Neural cell (in vitro differentiated cells): Measurements from ENCODE around the gene MGLL. TPM values are rescaled to one million over a fixed set of nuclear protein-coding genes. Genes with fewer than 3 reads are reported as not detected.

Experiments used
- H2AFZ ChIP-seq: fragments of 200-600, 300-800 bp; sonication (generic), shearing (Covaris generic); 2 replicates; pipeline ENCODE4 v1.6.0; 2014; ENCODE audit warnings: low read depth, mild to moderate bottlenecking, antibody characterized with exemption, low read length, moderate library complexity
- H3F3A ChIP-seq: fragments of 200-600 bp; shearing (Covaris generic); 2 replicates; pipeline ENCODE4 v1.6.1; 2016; ENCODE audit warnings: mild to moderate bottlenecking, moderate library complexity, mixed read lengths, antibody characterized with exemption, low read length; ENCODE audit not compliant: insufficient read depth, poor library complexity, severe bottlenecking
- H3K27ac ChIP-seq: fragments of 200-600, 300-800 bp; sonication (generic), shearing (Covaris generic); 2 replicates; pipeline ENCODE4 v1.5.1; 2014; ENCODE audit warnings: mild to moderate bottlenecking, low read length, moderate library complexity
- H3K27me3 ChIP-seq: fragments of 300-800, 200-600 bp; sonication (generic), shearing (Covaris generic); 2 replicates; pipeline ENCODE4 v1.6.0; 2014; ENCODE audit warnings: mild to moderate bottlenecking, low read depth, low read length, moderate library complexity; ENCODE audit not compliant: insufficient read depth
- H3K36me3 ChIP-seq: fragments of 300-800, 200-600 bp; sonication (generic), shearing (Covaris generic); 2 replicates; pipeline ENCODE4 v1.5.1; 2014; ENCODE audit warnings: mild to moderate bottlenecking, antibody characterized with exemption, low read length, moderate library complexity; ENCODE audit not compliant: insufficient read depth
- H3K4me2 ChIP-seq: fragments of 300-800, 200-600 bp; sonication (generic), shearing (Covaris generic); 2 replicates; pipeline ENCODE4 v1.6.0; 2014; ENCODE audit warnings: mild to moderate bottlenecking, low read length
- H3K4me3 ChIP-seq: fragments of 300-800, 200-600 bp; sonication (generic), shearing (Covaris generic); 2 replicates; pipeline ENCODE4 v1.5.1; 2014; ENCODE audit warnings: mild to moderate bottlenecking, low read length, moderate library complexity
- H3K79me2 ChIP-seq: fragments of 200-600 bp; shearing (Covaris generic); replicated peaks from 2 replicates; pipeline ENCODE4 v1.6.0; 2014; ENCODE audit warnings: mild to moderate bottlenecking, low read length, moderate library complexity; ENCODE audit not compliant: insufficient read depth
- H3K9ac ChIP-seq: fragments of 300-800, 200-600 bp; sonication (generic), shearing (Covaris generic); 2 replicates; pipeline ENCODE4 v1.6.1; 2016; ENCODE audit warnings: mild to moderate bottlenecking, low read length, mixed read lengths
- H3K9me2 ChIP-seq: fragments of 200-600 bp; shearing (Covaris generic); 2 replicates; pipeline ENCODE4 v1.6.1; 2016; ENCODE audit warnings: mild to moderate bottlenecking, low read length, mixed read lengths; ENCODE audit not compliant: insufficient read depth
- H3K9me3 ChIP-seq: fragments of 200-600, 300-800 bp; sonication (generic), shearing (Covaris generic); 2 replicates; pipeline ENCODE4 v1.6.1; 2016; ENCODE audit warnings: mild to moderate bottlenecking, mixed run types, low read length, moderate library complexity, mixed read lengths
- H4K20me1 ChIP-seq: fragments of 200-600 bp; shearing (Covaris generic); 2 replicates; pipeline ENCODE4 v1.6.1; 2016; ENCODE audit warnings: mild to moderate bottlenecking, mixed run types; ENCODE audit not compliant: insufficient read depth
- CTCF ChIP-seq: fragments of 450-650 bp; IDR thresholded peaks from 2 replicates; pipeline ENCODE4 v1.5.1; 2014; ENCODE audit warnings: antibody characterized with exemption, mild to moderate bottlenecking, moderate library complexity; ENCODE audit not compliant: poor library complexity, severe bottlenecking
- EP300 ChIP-seq: fragments of 450-650 bp; conservative IDR thresholded peaks from 2 replicates; pipeline ENCODE4 v1.6.1; 2014; ENCODE audit warnings: antibody characterized with exemption, mild to moderate bottlenecking, moderate library complexity; ENCODE audit not compliant: poor library complexity, severe bottlenecking
- EZH2 ChIP-seq: fragments of 200-600, 300-800 bp; shearing (Covaris generic), sonication (generic); IDR thresholded peaks from 2 replicates; pipeline ENCODE4 v1.6.1; 2014; ENCODE audit warnings: antibody characterized with exemption, low read length, borderline replicate concordance, mild to moderate bottlenecking; ENCODE audit not compliant: insufficient read depth, poor library complexity, severe bottlenecking
- MXI1 ChIP-seq: fragments of 450-650 bp; conservative IDR thresholded peaks from 2 replicates; pipeline ENCODE4 v1.6.1; 2014; ENCODE audit warnings: antibody characterized with exemption, mild to moderate bottlenecking; ENCODE audit not compliant: poor library complexity, severe bottlenecking
- POLR2AphosphoS5 ChIP-seq: IDR thresholded peaks from 2 replicates; pipeline ENCODE4 v1.6.1; 2012
- RAD21 ChIP-seq: fragments of 450-650 bp; conservative IDR thresholded peaks from 2 replicates; pipeline ENCODE4 v1.6.1; 2014; ENCODE audit warnings: antibody characterized with exemption, mild to moderate bottlenecking, moderate library complexity
- REST ChIP-seq: IDR thresholded peaks from 2 replicates; pipeline ENCODE4 v1.6.1; 2012; ENCODE audit warnings: borderline replicate concordance
- SMC3 ChIP-seq: fragments of 450-650 bp; conservative IDR thresholded peaks from 2 replicates; pipeline ENCODE4 v1.6.1; 2014; ENCODE audit warnings: antibody characterized with exemption, mild to moderate bottlenecking, moderate library complexity; ENCODE audit not compliant: poor library complexity
- TAF1 ChIP-seq: IDR thresholded peaks from 2 replicates; pipeline ENCODE4 v1.6.1; 2012; ENCODE audit warnings: low read depth
- polyA plus RNA-seq: library from polyadenylated mRNA; depleted of rRNA; stranded (reverse); fragments of >200 nt; gene quantifications from 2 replicates; pipeline ENCODE4 v1.2.3, GENCODE V29; 2014

Gene MGLL
- polyA plus RNA-seq, 1 donor from 2014 or later: 2.0 TPM

- H3F3A ChIP-seq: no peaks in the 10 kb centered on the region
- H3K9me3 ChIP-seq: no peaks in the 10 kb centered on the region
- TF ChIP-seq RAD21: no peak
- TF ChIP-seq EP300: no peak
- no peak for TF ChIP-seq EZH2
- TF ChIP-seq REST: no peak
- no peak for TF ChIP-seq CTCF
- no peak for TF ChIP-seq POLR2AphosphoS5
- TF ChIP-seq TAF1: no peak
- no peak for TF ChIP-seq SMC3
- TF ChIP-seq MXI1: no peak
- no peak overlapping the region for H3K4me2 ChIP-seq
- H3K9ac ChIP-seq: no peak overlapping the region
- no peaks in the 10 kb centered on the region for H4K20me1 ChIP-seq
- H3K9me2 ChIP-seq: no peaks in the 10 kb centered on the region
- no peak overlapping the region for H3K27ac ChIP-seq
- no peak overlapping the region for H3K4me3 ChIP-seq
- H3K27me3 ChIP-seq: no peaks in the 10 kb centered on the region
- H3K79me2 ChIP-seq: no peaks in the 10 kb centered on the region
- H3K36me3 ChIP-seq: no peaks in the 10 kb centered on the region
- H2AFZ ChIP-seq: no peak overlapping the region
Measured at GRCh38 chr3:127792541-127793292, 29.6 kb downstream of the MGLL start.

GRCh38 chr3:127791221-127791913 is 30.9 kb downstream of the MGLL start:
- no peaks in the 10 kb centered on the region for H3K9me3 ChIP-seq
- H3K4me3 ChIP-seq: no peak overlapping the region
- H2AFZ ChIP-seq: no peak overlapping the region
- TF ChIP-seq RAD21: no peak
- TF ChIP-seq POLR2AphosphoS5: no peak
- no peak for TF ChIP-seq SMC3
- no peak for TF ChIP-seq REST
- TF ChIP-seq MXI1: no peak
- TF ChIP-seq EP300: no peak
- TF ChIP-seq CTCF: no peak
- TF ChIP-seq TAF1: no peak
- H3F3A ChIP-seq: no peaks in the 10 kb centered on the region
- no peaks in the 10 kb centered on the region for H3K27me3 ChIP-seq
- no peaks in the 10 kb centered on the region for H4K20me1 ChIP-seq
- H3K9ac ChIP-seq: no peak overlapping the region
- H3K9me2 ChIP-seq: no peaks in the 10 kb centered on the region
- H3K79me2 ChIP-seq: no peaks in the 10 kb centered on the region
- no peak overlapping the region for H3K27ac ChIP-seq
- H3K4me2 ChIP-seq: no peak overlapping the region
- H3K36me3 ChIP-seq: no peaks in the 10 kb centered on the region
